OCI-LY7 (cell line): ENCODE measurements around the gene CARD6. TPM values are rescaled to one million over a fixed set of nuclear protein-coding genes. Genes with fewer than 3 reads are reported as not detected.

Experiments used
- BruUV-seq: library from RNA; stranded (reverse); fragments of 400-500 nt; replicated peaks from 2 replicates; lab custom pipeline; 2021; lab: Mats Ljungman, UMichigan
- CTCF ChIA-PET: fragments of 300-600 bp; sonication (Branson Sonifier 250); formaldehyde crosslinking; loops from one replicate; lab custom pipeline; 2022; ENCODE audit warnings: antibody characterized with exemption; ENCODE audit not compliant: unreplicated experiment; lab: Charles Lee
- POLR2A ChIA-PET: fragments of 300-600 bp; sonication (Branson Sonifier 250); formaldehyde crosslinking; loops from one replicate; lab custom pipeline; 2022; ENCODE audit warnings: antibody characterized with exemption; lab: Charles Lee
- DNase-seq: peaks from one replicate; pipeline ENCODE4 v3.0.0-alpha.2; 2015; ENCODE audit warnings: low spot score
- H2AFZ ChIP-seq: fragments of 200-600 bp; sonication (generic), shearing (Covaris generic); 2 replicates; pipeline ENCODE4 v1.6.1; 2014; ENCODE audit warnings: mild to moderate bottlenecking, antibody characterized with exemption, low read length, moderate library complexity
- H3K27ac ChIP-seq: fragments of 200-600 bp; sonication (generic); 2 replicates; pipeline ENCODE4 v1.5.1; 2014; ENCODE audit warnings: mixed run types, low read depth, mild to moderate bottlenecking, moderate library complexity, low read length, inconsistent platforms; ENCODE audit not compliant: poor library complexity, severe bottlenecking
- H3K36me3 ChIP-seq: fragments of 200-600 bp; sonication (generic); 2 replicates; pipeline ENCODE4 v1.6.1; 2014; ENCODE audit warnings: mild to moderate bottlenecking, antibody characterized with exemption, low read length, moderate library complexity, mixed read lengths; ENCODE audit not compliant: insufficient read depth
- H3K4me1 ChIP-seq: fragments of 200-600 bp; sonication (generic); 2 replicates; pipeline ENCODE4 v1.5.1; 2014; ENCODE audit warnings: mild to moderate bottlenecking, low read length; ENCODE audit not compliant: insufficient read depth, poor library complexity, severe bottlenecking
- H3K4me2 ChIP-seq: fragments of 200-600 bp; sonication (generic); 2 replicates; pipeline ENCODE4 v1.6.1; 2014; ENCODE audit warnings: mild to moderate bottlenecking, low read length
- H3K4me3 ChIP-seq: fragments of 200-600 bp; sonication (generic); 2 replicates; pipeline ENCODE4 v1.5.1; 2014; ENCODE audit warnings: mild to moderate bottlenecking, low read depth, low read length; ENCODE audit not compliant: poor library complexity, severe bottlenecking
- H3K79me2 ChIP-seq: fragments of 200-600 bp; sonication (generic); 2 replicates; pipeline ENCODE4 v1.6.1; 2016; ENCODE audit warnings: low read depth, mild to moderate bottlenecking, low read length, moderate library complexity, mixed read lengths; ENCODE audit not compliant: insufficient read depth
- H3K9me2 ChIP-seq: fragments of 200-600 bp; sonication (generic); 2 replicates; pipeline ENCODE4 v1.6.1; 2016; ENCODE audit warnings: mild to moderate bottlenecking, low read length, mixed read lengths; ENCODE audit not compliant: insufficient read depth
- H3K9me3 ChIP-seq: fragments of 200-600 bp; sonication (generic); 2 replicates; pipeline ENCODE4 v1.6.1; 2014; ENCODE audit warnings: mild to moderate bottlenecking, mixed run types, low read length, mixed read lengths
- H4K20me1 ChIP-seq: fragments of 200-600 bp; sonication (generic); 2 replicates; pipeline ENCODE4 v1.6.1; 2014; ENCODE audit warnings: mild to moderate bottlenecking, antibody characterized with exemption, low read length, moderate library complexity, mixed read lengths; ENCODE audit not compliant: insufficient read depth
- CTCF ChIP-seq: fragments of 200-600 bp; sonication (generic); conservative IDR thresholded peaks from 2 replicates; pipeline ENCODE4 v1.5.1; 2014; ENCODE audit warnings: mild to moderate bottlenecking, antibody characterized with exemption, low read length, moderate library complexity, mixed read lengths
- EZH2phosphoT487 ChIP-seq: fragments of 200-600 bp; sonication (generic); IDR thresholded peaks from 2 replicates; pipeline ENCODE4 v1.6.1; 2018; ENCODE audit warnings: low read depth, borderline replicate concordance, mild to moderate bottlenecking, mixed run types, antibody characterized with exemption, low read length, moderate library complexity, mixed read lengths
- intact Hi-C: fragments of 100-400 bp; cut with micrococcal nuclease; formaldehyde crosslinking; loops from one replicate; pipeline ENCODE4 v1.10.0; 2022; ENCODE audit not compliant: unreplicated experiment
- total RNA-seq, 2 experiments: library from RNA; depleted of rRNA in 1 of 2; stranded (reverse); fragments of >200 nt in 1 of 2; shearing (Covaris generic) in 1 of 2; gene quantifications; 2 replicates each; pipeline ENCODE4 v1.2.3, GENCODE V29; 2014 to 2022

The CARD6 gene
- total RNA-seq, 2 experiments from 2014 or later = 0.53 to 1.1 TPM

- CTCF ChIA-PET = no interaction called here
- intact Hi-C loops = loop anchor here (10.0 kb wide), 1 partner anchor 348 kb away; no protein-coding TSS in a partner anchor
- Histone ChIP-seq H3K36me3 (peaks cover 76% of the 10 kb centered on the region), H3K79me2 (peaks cover 61% of the 10 kb centered on the region), H3K4me1 (peaks cover 33% of the 10 kb centered on the region), H3K9me3 (no peaks in the 10 kb centered on the region), H3K9me2 (no peaks in the 10 kb centered on the region), H3K4me3 (peak overlapping the region; percentile 88), H3K4me2 (peak overlapping the region; percentile 95), H4K20me1 (peaks cover 62% of the 10 kb centered on the region), H2AFZ (no peak overlapping the region), H3K27ac (no peak overlapping the region)
- DNase-seq = no peak
- POLR2A ChIA-PET = interaction anchor here (0.8 to 1.6 kb wide), 8 partner anchors 9 to 29 kb away, joined by 3 to 9 read pairs (median 3); partner anchors contain the start of gene CARD6
- TF ChIP-seq CTCF (no peak), EZH2phosphoT487 (no peak)
- no TSS peak for BruUV-seq
Measured at GRCh38 chr5:40832345-40832744, 8.8 kb upstream of the CARD6 start.

GRCh38 chr5:40833712-40834229 lies 7.4 kb upstream of the CARD6 start:
- Histone ChIP-seq H3K9me3 (no peaks in the 10 kb centered on the region), H3K9me2 (no peaks in the 10 kb centered on the region), H3K4me3 (peak overlapping the region; percentile 88), H3K4me1 (peaks cover 37% of the 10 kb centered on the region), H3K36me3 (peaks cover 62% of the 10 kb centered on the region), H4K20me1 (peaks cover 49% of the 10 kb centered on the region), H2AFZ (no peak overlapping the region), H3K4me2 (peak overlapping the region; percentile 95), H3K27ac (peak overlapping the region; percentile 79), H3K79me2 (peaks cover 61% of the 10 kb centered on the region)
- ChIA-PET POLR2A (interaction anchor here (0.7 to 1.3 kb wide), 5 partner anchors 11 to 46 kb away, joined by 3 to 9 read pairs (median 3); no protein-coding TSS in a partner anchor), CTCF (no interaction called here)
- intact Hi-C loops = loop anchor here (2.0 to 10.0 kb wide), 2 partner anchors 79 to 349 kb away; partner anchors contain the start of gene TTC33
- no peak for DNase-seq
- no peak for TF ChIP-seq CTCF
- TF ChIP-seq EZH2phosphoT487 = no peak
- BruUV-seq = no TSS peak

GRCh38 chr5:40834391-40834848 lies 6.7 kb upstream of the CARD6 start:
- peaks cover 49% of the 10 kb centered on the region for H4K20me1 ChIP-seq
- H3K4me3 ChIP-seq = peak overlapping the region; percentile 88
- H3K27ac ChIP-seq = peak overlapping the region; percentile 79
- TF ChIP-seq EZH2phosphoT487 = no peak
- TF ChIP-seq CTCF = no peak
- DNase-seq = peak; percentile 59
- POLR2A ChIA-PET = interaction anchor here (0.5 to 0.7 kb wide), 3 partner anchors 40 to 1754 kb away, joined by 3 to 4 read pairs (median 4); no protein-coding TSS in a partner anchor
- H3K36me3 ChIP-seq = peaks cover 55% of the 10 kb centered on the region
- no peak overlapping the region for H2AFZ ChIP-seq
- H3K4me1 ChIP-seq = peaks cover 37% of the 10 kb centered on the region
- H3K79me2 ChIP-seq = peaks cover 57% of the 10 kb centered on the region
- no peaks in the 10 kb centered on the region for H3K9me2 ChIP-seq
- no peaks in the 10 kb centered on the region for H3K9me3 ChIP-seq
- H3K4me2 ChIP-seq = peak overlapping the region; percentile 95
- intact Hi-C loops = loop anchor here (2.0 to 10.0 kb wide), 2 partner anchors 80 to 350 kb away; partner anchors contain the start of gene TTC33
- BruUV-seq = TSS peak; percentile 72
- CTCF ChIA-PET = no interaction called here
